Gastroesophageal sphincter (tissue), 4 donors: ENCODE data around the gene EFNB3. TPM values are rescaled to one million over a fixed set of nuclear protein-coding genes. Genes with fewer than 3 reads are reported as not detected.
A peak's percentile ranks its signal among the peaks of the same experiment; 100 is the strongest.

ENCODE experiments used
- ATAC-seq: fragments of 150-250 bp; one replicate; pipeline ENCODE4 v1.9.1; 2016; ENCODE audit warnings: mild to moderate bottlenecking, moderate library complexity
- H3K27ac ChIP-seq, 4 donors: fragments of 200-600 bp; sonication (generic) in 3 of 4; 1 replicate in 3 of 4; 2 replicates in 1 of 4; pipeline ENCODE4 v1.5.1; 2016 to 2019
- H3K27me3 ChIP-seq: fragments of 200-600 bp; sonication (generic); one replicate; pipeline ENCODE4 v1.5.1; 2019
- H3K36me3 ChIP-seq, 2 donors: fragments of 200-600 bp; sonication (generic); one replicate each; pipeline ENCODE4 v1.5.1; 2019; ENCODE audit warnings: control low read depth in 1 of 2
- H3K4me1 ChIP-seq, 3 donors: fragments of 200-600 bp; sonication (generic); 1 replicate in 2 of 3; 2 replicates in 1 of 3; pipeline ENCODE4 v1.5.1; 2016 to 2019; ENCODE audit warnings: control low read depth in 2 of 3
- H3K4me3 ChIP-seq, 2 donors: fragments of 200-600 bp; sonication (generic); one replicate each; pipeline ENCODE4 v1.5.1; 2019; ENCODE audit warnings: mild to moderate bottlenecking in 1 of 2, moderate library complexity in 1 of 2
- H3K9me3 ChIP-seq, 3 donors: fragments of 200-600 bp; sonication (generic); one replicate each; pipeline ENCODE4 v1.5.1; 2017 to 2019; ENCODE audit warnings: control low read depth in 2 of 3
- CTCF ChIP-seq, 4 experiments: fragments of 200-600 bp in 2 of 4; fragments of 450-650 bp in 2 of 4; sonication (generic) in 1 of 4; IDR thresholded peaks; one replicate each; pipeline ENCODE4 v1.5.1; 2017 to 2019; ENCODE audit warnings: antibody characterized with exemption in 4 of 4, mild to moderate bottlenecking in 2 of 4, moderate library complexity in 2 of 4
- EP300 ChIP-seq: sonication (generic); formaldehyde crosslinking; IDR thresholded peaks from one replicate; pipeline ENCODE4 v1.6.1; 2017; ENCODE audit warnings: antibody characterized with exemption, mild to moderate bottlenecking
- POLR2A ChIP-seq, 2 donors: fragments of 450-650 bp; IDR thresholded peaks; one replicate each; pipeline ENCODE4 v1.6.1; 2017; ENCODE audit warnings: antibody characterized with exemption in 2 of 2, mild to moderate bottlenecking in 2 of 2, moderate library complexity in 1 of 2
- POLR2AphosphoS5 ChIP-seq: sonication (generic); formaldehyde crosslinking; IDR thresholded peaks from one replicate; pipeline ENCODE4 v1.6.1; 2017; ENCODE audit warnings: antibody characterized with exemption
- WGBS, 2 donors: methylation state at CpG; one replicate each; pipeline ENCODE4 v1.1.5; 2018; ENCODE audit warnings: low coverage in 1 of 2; 5-methylcytosine and 5-hydroxymethylcytosine counted together
- total RNA-seq, 4 donors: library from RNA; depleted of rRNA; stranded (reverse); fragments of >200 nt; gene quantifications; one replicate each; pipeline ENCODE4 v1.1.0, GENCODE V29; 2016

Gene EFNB3
- total RNA-seq, 4 donors from 2014 or later: 0.27 to 0.52 TPM; not detected in 2

GRCh38 chr17:7715936-7716886, 11.2 kb downstream of the EFNB3 start:
- H3K4me3 ChIP-seq: peak overlapping the region; percentile 45 to 64
- TF ChIP-seq EP300 (no peak), POLR2A (IDR thresholded peaks at IDR 0.05) (no peak), POLR2AphosphoS5 (no peak), CTCF (IDR thresholded peaks at IDR 0.05) (no peak)
- ATAC-seq: no peak
- H3K4me1 ChIP-seq: peaks cover 0 to 23% (median 7%) of the 10 kb centered on the region in 3 donors
- H3K27ac ChIP-seq: peak overlapping the region in 3 of 4 donors; percentile 64 to 80 (median 70)
- H3K27me3 ChIP-seq: peaks cover 51% of the 10 kb centered on the region
- H3K36me3 ChIP-seq: no peaks in the 10 kb centered on the region
- WGBS, 2 donors: 24 to 29% methylated on average over 7 to 16 of the region's 20 CpGs
- H3K9me3 ChIP-seq: no peaks in the 10 kb centered on the region

DNA sequence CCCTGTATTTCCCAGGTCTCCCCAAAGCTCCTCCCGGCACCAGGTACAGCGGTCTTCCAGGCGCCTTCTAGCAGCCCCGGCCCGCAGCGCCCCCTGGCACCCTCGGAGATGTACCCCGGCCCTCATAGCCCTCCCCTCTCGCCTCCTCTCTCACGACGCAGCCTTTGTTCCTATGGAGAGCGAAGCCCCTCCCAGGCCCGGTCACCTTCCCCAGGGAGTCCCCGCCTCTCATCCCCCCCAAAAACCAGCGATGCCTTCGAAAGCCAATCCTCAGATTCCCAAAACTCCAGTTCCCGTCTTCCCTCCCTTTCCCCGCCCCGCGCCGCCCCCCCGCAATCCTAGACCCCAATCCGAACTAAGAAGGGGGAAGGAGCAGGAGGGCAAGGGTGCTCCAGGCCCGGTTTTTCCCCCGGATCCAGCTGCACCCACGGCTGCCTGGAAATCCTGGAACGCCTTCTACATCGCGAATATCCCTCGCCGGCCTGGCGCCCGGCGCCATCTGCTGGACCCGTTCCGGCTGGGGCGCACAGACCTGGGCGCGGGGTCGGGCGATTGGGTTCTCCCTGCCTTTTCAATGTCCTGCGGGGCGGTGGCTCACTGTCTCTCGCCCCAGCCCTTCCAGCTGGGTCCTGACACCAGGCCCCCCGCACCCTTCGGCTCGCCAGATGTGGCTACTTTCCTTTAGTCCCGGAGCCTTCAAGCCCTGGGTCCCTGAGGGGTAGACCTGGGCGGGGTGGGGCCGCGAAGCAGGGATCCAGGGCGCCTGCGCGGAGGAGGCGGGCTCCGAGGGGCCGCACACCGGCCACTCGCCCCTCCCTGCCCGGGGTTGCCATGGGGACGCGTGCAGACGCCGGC, 12.1 kb downstream of the EFNB3 start, which contains the start of gene DNAH2:
Gene DNAH2 (plus strand): TSS at position 844 of the 855 bp plus-strand sequence. CDS start 1,991 bp downstream, outside the sequence.
- peak within 1 kb of the TSS in 3 of 4 donors; percentile 64 to 80 (median 70) for H3K27ac ChIP-seq
- H3K27me3 ChIP-seq: peaks cover 49% of the 10 kb centered on the region
- no peaks in the 10 kb centered on the region for H3K9me3 ChIP-seq
- H3K4me3 ChIP-seq: peak within 1 kb of the TSS; percentile 45 to 64
- WGBS, 2 donors: 0 to 1% methylated on average over 6 to 17 of the region's 64 CpGs
- ATAC-seq: peak; percentile 88
- TF ChIP-seq EP300 (no peak), CTCF (IDR thresholded peaks at IDR 0.05) (peak in 2 of 4 experiments; percentile 45 to 71), POLR2A (IDR thresholded peaks at IDR 0.05) (no peak), POLR2AphosphoS5 (peak; percentile 37)
- no peaks in the 10 kb centered on the region for H3K36me3 ChIP-seq
- H3K4me1 ChIP-seq: peaks cover 0 to 23% (median 7%) of the 10 kb centered on the region in 3 donors

DNA sequence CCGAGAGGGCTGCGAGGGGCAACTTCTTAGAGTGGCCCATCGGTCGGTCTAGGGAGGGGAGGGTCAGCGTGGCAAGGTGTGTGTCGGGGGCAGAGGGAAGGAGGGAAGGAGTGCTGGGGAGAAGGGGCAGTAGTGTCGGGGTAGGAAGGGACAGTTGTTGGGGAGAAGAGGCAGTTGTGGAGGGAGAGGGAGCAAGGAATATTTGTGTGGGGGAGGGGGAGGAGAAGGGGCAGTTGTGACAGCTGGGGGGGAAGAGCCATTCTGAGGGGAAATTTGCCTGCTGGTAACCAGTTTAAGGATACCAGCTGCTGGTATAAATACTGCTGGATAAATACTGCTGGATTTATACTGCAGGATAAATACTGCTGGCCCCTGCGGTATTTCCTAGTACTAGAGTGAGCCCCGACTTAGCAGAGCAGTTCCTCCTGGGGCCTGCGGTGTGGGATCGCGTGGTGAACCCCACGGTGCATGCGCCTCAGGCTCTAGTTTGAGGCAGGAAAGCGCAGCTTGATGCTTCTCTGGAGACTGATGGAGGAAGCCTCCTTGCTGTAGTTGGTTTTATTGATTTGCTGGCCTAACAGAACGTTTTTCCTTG, 12.9 kb downstream of the EFNB3 start:
- peak overlapping the region in 3 of 4 donors; percentile 64 to 80 (median 70) for H3K27ac ChIP-seq
- H3K36me3 ChIP-seq: no peaks in the 10 kb centered on the region
- H3K9me3 ChIP-seq: no peaks in the 10 kb centered on the region
- ATAC-seq: no peak
- WGBS, 2 donors: 11 to 22% methylated on average over 8 to 15 of the region's 16 CpGs
- H3K4me1 ChIP-seq: peaks cover 0 to 23% (median 7%) of the 10 kb centered on the region in 3 donors
- H3K27me3 ChIP-seq: peaks cover 48% of the 10 kb centered on the region
- no peak for TF ChIP-seq POLR2A (IDR thresholded peaks at IDR 0.05)
- TF ChIP-seq POLR2AphosphoS5: no peak
- no peak for TF ChIP-seq EP300
- no peak for TF ChIP-seq CTCF (IDR thresholded peaks at IDR 0.05)
- peak overlapping the region; percentile 45 to 64 for H3K4me3 ChIP-seq

DNA sequence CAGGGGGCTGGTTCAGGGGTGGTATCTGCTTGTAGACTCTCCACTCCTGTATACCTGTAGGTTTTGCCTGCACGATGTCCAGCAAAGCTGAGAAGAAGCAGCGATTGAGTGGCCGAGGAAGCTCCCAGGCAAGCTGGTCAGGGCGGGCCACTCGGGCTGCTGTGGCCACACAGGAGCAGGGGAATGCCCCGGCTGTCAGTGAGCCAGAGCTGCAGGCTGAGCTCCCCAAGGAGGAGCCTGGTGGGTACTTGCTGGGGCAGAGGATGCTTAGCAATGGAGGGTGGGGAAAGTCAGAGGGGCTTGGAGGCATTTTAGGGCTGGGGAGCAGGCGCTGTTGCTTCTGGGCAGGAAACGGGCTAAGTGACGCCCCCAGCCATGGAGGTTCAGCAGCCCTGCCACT, 14.7 kb downstream of the EFNB3 start:
- Histone ChIP-seq H3K36me3 (no peaks in the 10 kb centered on the region), H3K27me3 (peaks cover 47% of the 10 kb centered on the region), H3K27ac (no peak overlapping the region), H3K4me1 (peaks cover 0 to 23% (median 7%) of the 10 kb centered on the region in 3 donors), H3K4me3 (no peak overlapping the region), H3K9me3 (no peaks in the 10 kb centered on the region)
- 74 to 89% methylated on average over 3 to 8 of the region's 9 CpGs for WGBS, 2 donors
- no peak for ATAC-seq
- no peak for TF ChIP-seq EP300
- TF ChIP-seq CTCF (IDR thresholded peaks at IDR 0.05): no peak
- TF ChIP-seq POLR2A (IDR thresholded peaks at IDR 0.05): no peak
- no peak for TF ChIP-seq POLR2AphosphoS5
